Kidney epithelial cell (primary cell): Measurements from ENCODE around the gene RUSC2. TPM values are rescaled to one million over a fixed set of nuclear protein-coding genes. Genes with fewer than 3 reads are reported as not detected.
"Not testable (repeated sequence)": the region's sequence is repeated elsewhere in the genome, so short reads cannot be mapped to it uniquely, and the experiment has no call there.

ENCODE experiments used
- DNase-seq: peaks from one replicate; pipeline ENCODE4 v3.0.0-alpha.2; 2010; ENCODE audit warnings: low read depth
- H3K27me3 ChIP-seq: 2 replicates; pipeline ENCODE4 v1.6.0; 2011; ENCODE audit warnings: low read length; ENCODE audit not compliant: control insufficient read depth, insufficient read depth
- H3K36me3 ChIP-seq: 2 replicates; pipeline ENCODE4 v1.5.1; 2011; ENCODE audit warnings: low read length; ENCODE audit not compliant: control insufficient read depth, insufficient read depth
- H3K4me3 ChIP-seq: 2 replicates; pipeline ENCODE4 v1.5.1; 2011; ENCODE audit warnings: low read depth, mild to moderate bottlenecking, control low read depth, low read length
- CTCF ChIP-seq: IDR thresholded peaks from 2 replicates; pipeline ENCODE4 v1.5.1; 2011; ENCODE audit warnings: mild to moderate bottlenecking, moderate library complexity, low read length, control low read depth, inconsistent platforms; ENCODE audit not compliant: insufficient read depth, poor library complexity, severe bottlenecking
- total RNA-seq: library from RNA; depleted of rRNA; stranded (reverse); fragments of >200 nt; gene quantifications from 2 replicates; pipeline ENCODE4 v1.2.3, GENCODE V29; 2015

RUSC2 gene
- total RNA-seq, 1 donor from 2014 or later: 29.6 TPM

- TF ChIP-seq CTCF: no peak
- no peaks in the 10 kb centered on the region for H3K27me3 ChIP-seq
- H3K36me3 ChIP-seq: no peaks in the 10 kb centered on the region
- no peak for DNase-seq
- H3K4me3 ChIP-seq: peak overlapping the region; percentile 83
These were observed 1.2 kb upstream of the RUSC2 start for GRCh38 chr9:35488566-35489312.

- no peak for DNase-seq
- Histone ChIP-seq H3K4me3 (peak overlapping the region; percentile 83), H3K27me3 (no peaks in the 10 kb centered on the region), H3K36me3 (no peaks in the 10 kb centered on the region)
- no peak for TF ChIP-seq CTCF
These were observed 421 bp downstream of the RUSC2 start for GRCh38 chr9:35490155-35490909.

GRCh38 chr9:35490910-35491465, 1.1 kb downstream of the RUSC2 start:
- Histone ChIP-seq H3K36me3 (no peaks in the 10 kb centered on the region), H3K4me3 (peak overlapping the region; percentile 83), H3K27me3 (no peaks in the 10 kb centered on the region)
- no peak for TF ChIP-seq CTCF
- no peak for DNase-seq

- H3K36me3 ChIP-seq, H3K27me3 ChIP-seq, DNase-seq, H3K4me3 ChIP-seq: not testable (repeated sequence)
These were observed 3.2 kb downstream of the RUSC2 start for GRCh38 chr9:35493119-35493518.

- DNase-seq: no peak
- no peaks in the 10 kb centered on the region for H3K27me3 ChIP-seq
- no peaks in the 10 kb centered on the region for H3K36me3 ChIP-seq
- H3K4me3 ChIP-seq: no peak overlapping the region
- TF ChIP-seq CTCF: no peak
These were observed 6.1 kb downstream of the RUSC2 start for GRCh38 chr9:35495984-35496383.

- not testable (repeated sequence) for H3K27me3 ChIP-seq, H3K36me3 ChIP-seq, H3K4me3 ChIP-seq, DNase-seq
These were observed 8.3 kb downstream of the RUSC2 start for GRCh38 chr9:35498245-35498644.
